GM21390 (cell line): ENCODE measurements around the gene RARS1.
A peak's percentile ranks its signal among the peaks of the same experiment; 100 is the strongest.

Experiments
- ATAC-seq: cut with Tn5 transposase; IDR thresholded peaks from one replicate; pipeline ENCODE4 v1.9.1; 2021; ENCODE audit not compliant: unreplicated experiment

The RARS1 gene

GRCh38 chr5:168486136-168486879, at the start of gene RARS1:
TSS of gene RARS1 (plus strand) at chr5:168486471. CDS start at chr5:168486499, 28 bp downstream.
- ATAC-seq: peak; percentile 74

- ATAC-seq: no peak
Observed at GRCh38 chr5:168438349-168438748, 47.9 kb upstream of the RARS1 start.

GRCh38 chr5:168443533-168443932, 42.7 kb upstream of the RARS1 start:
- no peak for ATAC-seq

GRCh38 chr5:168443950-168444700, 42.1 kb upstream of the RARS1 start:
- ATAC-seq: no peak

- ATAC-seq: no peak
Observed at GRCh38 chr5:168446983-168447619, 39.2 kb upstream of the RARS1 start.

GRCh38 chr5:168447808-168448207, 38.5 kb upstream of the RARS1 start:
- no peak for ATAC-seq

- no peak for ATAC-seq
Observed at GRCh38 chr5:168449166-168449565, 37.1 kb upstream of the RARS1 start.

GRCh38 chr5:168451565-168451964, 34.7 kb upstream of the RARS1 start:
- ATAC-seq: no peak

- ATAC-seq: no peak
Observed at GRCh38 chr5:168455201-168455600, 31.1 kb upstream of the RARS1 start.

GRCh38 chr5:168457542-168457941, 28.7 kb upstream of the RARS1 start:
- no peak for ATAC-seq

GRCh38 chr5:168460606-168461005, 25.7 kb upstream of the RARS1 start:
- ATAC-seq: no peak

- ATAC-seq: no peak
Observed at GRCh38 chr5:168463081-168463480, 23.2 kb upstream of the RARS1 start.

GRCh38 chr5:168464214-168464613, 22.1 kb upstream of the RARS1 start:
- ATAC-seq: no peak

GRCh38 chr5:168464641-168465040, 21.6 kb upstream of the RARS1 start:
- no peak for ATAC-seq

- no peak for ATAC-seq
Observed at GRCh38 chr5:168467755-168468330, 18.4 kb upstream of the RARS1 start.

- no peak for ATAC-seq
Observed at GRCh38 chr5:168468836-168469235, 17.4 kb upstream of the RARS1 start.

- ATAC-seq: no peak
Observed at GRCh38 chr5:168469816-168470215, 16.5 kb upstream of the RARS1 start.

- ATAC-seq: no peak
Observed at GRCh38 chr5:168471785-168472184, 14.5 kb upstream of the RARS1 start.

- no peak for ATAC-seq
Observed at GRCh38 chr5:168472329-168472728, 13.9 kb upstream of the RARS1 start.

GRCh38 chr5:168474319-168474718, 12.0 kb upstream of the RARS1 start:
- no peak for ATAC-seq

- ATAC-seq: no peak
Observed at GRCh38 chr5:168477060-168477459, 9.2 kb upstream of the RARS1 start.

GRCh38 chr5:168479166-168479565, 7.1 kb upstream of the RARS1 start:
- ATAC-seq: no peak
